H9 (cell line): Measurements from ENCODE around the gene EPB41L2. TPM values are rescaled to one million over a fixed set of nuclear protein-coding genes. Genes with fewer than 3 reads are reported as not detected.

Experiments
- DNase-seq: peaks from one replicate; pipeline ENCODE4 v3.0.0-alpha.2; 2017
- H2AFZ ChIP-seq: one replicate; pipeline ENCODE4 v1.6.1; 2013; ENCODE audit warnings: mild to moderate bottlenecking, low read length, control low read depth, moderate library complexity
- H2AK5ac ChIP-seq: 2 replicates; pipeline ENCODE4 v1.6.1; 2013; ENCODE audit warnings: low read length, control low read depth, mixed read lengths; ENCODE audit not compliant: insufficient read length
- H2BK120ac ChIP-seq: one replicate; pipeline ENCODE4 v1.6.1; 2013; ENCODE audit warnings: low read depth, mild to moderate bottlenecking, low read length, control low read depth, inconsistent platforms; ENCODE audit not compliant: poor library complexity, severe bottlenecking
- H2BK12ac ChIP-seq: 2 replicates; pipeline ENCODE4 v1.6.1; 2013; ENCODE audit warnings: low read length, control low read depth, mixed read lengths, low read depth; ENCODE audit not compliant: insufficient read length
- H2BK15ac ChIP-seq: 2 replicates; pipeline ENCODE4 v1.6.1; 2013; ENCODE audit warnings: low read depth, low read length, control low read depth
- H2BK20ac ChIP-seq: one replicate; pipeline ENCODE4 v1.6.1; 2013; ENCODE audit warnings: low read depth, mild to moderate bottlenecking, low read length, control low read depth, inconsistent platforms; ENCODE audit not compliant: poor library complexity, severe bottlenecking
- H2BK5ac ChIP-seq: 2 replicates; pipeline ENCODE4 v1.6.1; 2013; ENCODE audit warnings: low read length, control low read depth, mixed read lengths; ENCODE audit not compliant: insufficient read length
- H3K14ac ChIP-seq: 2 replicates; pipeline ENCODE4 v1.6.1; 2013; ENCODE audit warnings: low read length, control low read depth; ENCODE audit not compliant: insufficient read depth
- H3K18ac ChIP-seq: 2 replicates; pipeline ENCODE4 v1.6.1; 2013; ENCODE audit warnings: low read depth, mild to moderate bottlenecking, mixed read lengths, low read length, control low read depth; ENCODE audit not compliant: insufficient read length
- H3K23ac ChIP-seq: 2 replicates; pipeline ENCODE4 v1.6.1; 2013; ENCODE audit warnings: low read length, control low read depth, mixed read lengths, low read depth; ENCODE audit not compliant: insufficient read length
- H3K23me2 ChIP-seq: 2 replicates; pipeline ENCODE4 v1.6.1; 2013; ENCODE audit warnings: low read depth, mild to moderate bottlenecking, mixed read lengths, low read length, control low read depth; ENCODE audit not compliant: insufficient read length, poor library complexity, severe bottlenecking
- H3K27ac ChIP-seq: 2 replicates; pipeline ENCODE4 v1.5.1; 2013; ENCODE audit warnings: low read length, control low read depth, mixed read lengths, low read depth; ENCODE audit not compliant: insufficient read length
- H3K27me3 ChIP-seq: 2 replicates; pipeline ENCODE4 v1.6.1; 2013; ENCODE audit warnings: low read length, control low read depth, inconsistent platforms; ENCODE audit not compliant: insufficient read depth
- H3K4ac ChIP-seq: 2 replicates; pipeline ENCODE4 v1.6.1; 2013; ENCODE audit warnings: low read depth, mild to moderate bottlenecking, control low read depth, inconsistent platforms, low read length, moderate library complexity
- H3K4me1 ChIP-seq: 2 replicates; pipeline ENCODE4 v1.6.1; 2013; ENCODE audit warnings: low read length, control low read depth, inconsistent platforms; ENCODE audit not compliant: insufficient read depth
- H3K4me2 ChIP-seq: 2 replicates; pipeline ENCODE4 v1.6.1; 2013; ENCODE audit warnings: low read length, control low read depth, mixed read lengths; ENCODE audit not compliant: insufficient read length, insufficient read depth
- H3K56ac ChIP-seq: 2 replicates; pipeline ENCODE4 v1.6.1; 2013; ENCODE audit warnings: low read depth, mild to moderate bottlenecking, mixed read lengths, low read length, control low read depth; ENCODE audit not compliant: insufficient read length
- H3K79me1 ChIP-seq: 2 replicates; pipeline ENCODE4 v1.6.1; 2013; ENCODE audit warnings: low read depth, mild to moderate bottlenecking, moderate library complexity, low read length, control low read depth, inconsistent platforms; ENCODE audit not compliant: insufficient read depth, poor library complexity, severe bottlenecking
- H3K79me2 ChIP-seq: 2 replicates; pipeline ENCODE4 v1.6.1; 2013; ENCODE audit warnings: low read length, control low read depth, inconsistent platforms; ENCODE audit not compliant: insufficient read depth
- H3K9ac ChIP-seq: 2 replicates; pipeline ENCODE4 v1.6.1; 2013; ENCODE audit warnings: low read length, control low read depth, mixed read lengths; ENCODE audit not compliant: insufficient read length; ENCODE audit errors: extremely low read depth
- H3K9me3 ChIP-seq: one replicate; pipeline ENCODE4 v1.6.1; 2013; ENCODE audit warnings: low read depth, low read length, inconsistent platforms; ENCODE audit not compliant: control insufficient read depth
- H3T11ph ChIP-seq: one replicate; pipeline ENCODE4 v1.6.1; 2013; ENCODE audit warnings: mild to moderate bottlenecking, low read length, control low read depth, inconsistent platforms
- H4K20me1 ChIP-seq: one replicate; pipeline ENCODE4 v1.6.1; 2013; ENCODE audit not compliant: control insufficient read depth, insufficient read length, insufficient read depth
- H4K5ac ChIP-seq: 2 replicates; pipeline ENCODE4 v1.6.1; 2013; ENCODE audit warnings: low read depth, mild to moderate bottlenecking, mixed read lengths, low read length, control low read depth; ENCODE audit not compliant: insufficient read length
- H4K8ac ChIP-seq: replicated peaks from 2 replicates; pipeline ENCODE4 v1.6.1; 2013; ENCODE audit warnings: low read length, control low read depth, mixed read lengths, low read depth; ENCODE audit not compliant: insufficient read length
- H4K91ac ChIP-seq: 2 replicates; pipeline ENCODE4 v1.6.1; 2013; ENCODE audit warnings: low read depth, mild to moderate bottlenecking, moderate library complexity, mixed read lengths, low read length, control low read depth; ENCODE audit not compliant: insufficient read length
- H3K27ac Mint-ChIP-seq, 3 experiments: 2 replicates in 2 of 3; 3 replicates in 1 of 3; pipeline ENCODE4 v1.8.0; 2020 to 2021; ENCODE audit warnings: mixed read lengths in 3 of 3, mild to moderate bottlenecking in 1 of 3, moderate library complexity in 1 of 3
- H3K27me3 Mint-ChIP-seq: 2 replicates; pipeline ENCODE4 v1.8.0; 2021; ENCODE audit warnings: low read depth, mild to moderate bottlenecking, moderate library complexity, mixed read lengths
- H3K36me3 Mint-ChIP-seq, 3 experiments: 2 replicates in 2 of 3; 3 replicates in 1 of 3; pipeline ENCODE4 v1.8.0; 2020 to 2021; ENCODE audit warnings: low read depth in 3 of 3, mixed read lengths in 3 of 3; ENCODE audit not compliant: insufficient read depth in 1 of 3
- H3K4me1 Mint-ChIP-seq, 2 experiments: 2 replicates each; pipeline ENCODE4 v1.8.0; 2020; ENCODE audit warnings: mixed read lengths in 2 of 2
- H3K4me3 Mint-ChIP-seq, 2 experiments: 2 replicates in 1 of 2; 3 replicates in 1 of 2; pipeline ENCODE4 v1.8.0; 2020 to 2021; ENCODE audit warnings: mild to moderate bottlenecking in 2 of 2, mixed read lengths in 2 of 2, moderate library complexity in 1 of 2
- H3K9me3 Mint-ChIP-seq, 2 experiments: 2 replicates in 1 of 2; 3 replicates in 1 of 2; pipeline ENCODE4 v1.8.0; 2020; ENCODE audit warnings: mild to moderate bottlenecking in 2 of 2, mixed read lengths in 2 of 2, moderate library complexity in 1 of 2
- CTCF ChIP-seq: fragments of 200-600 bp; sonication (generic); conservative IDR thresholded peaks from 3 replicates; pipeline ENCODE4 v1.8.0; 2021; ENCODE audit warnings: antibody characterized with exemption, mild to moderate bottlenecking
- WGBS: extraction: QIAGEN DNeasy Blood & Tissue Kit; methylation state at CpG from one replicate; pipeline ENCODE4 v1.1.7; 2013; ENCODE audit warnings: missing lambda C conversion rate, low lambda C conversion rate, mixed read lengths; ENCODE audit not compliant: insufficient read length; ENCODE audit errors: extremely low coverage; 5-methylcytosine and 5-hydroxymethylcytosine counted together
- long read RNA-seq: library from polyadenylated mRNA; unstranded; transcript quantifications from one replicate; pipeline ENCODE4 v2.0.0, GENCODE V29; 2020
- total RNA-seq: library from RNA; stranded (reverse); gene quantifications from 2 replicates; pipeline ENCODE4 v1.2.1, GENCODE V29; 2021

EPB41L2 gene
- total RNA-seq = 78.7 and 90.2 TPM in 2 replicates
- long read RNA-seq, full-length matches to known transcripts = 44 of 104 reads
- long read RNA-seq, partial matches to known transcripts = 35 of 104 reads
- long read RNA-seq, other reads (novel, unspliced or antisense) = 25 of 104 reads

GRCh38 chr6:131063028-131063763, at the start of gene EPB41L2:
TSS of gene EPB41L2 (minus strand) at chr6:131063245. CDS start at chr6:130956485, 106,760 bp downstream.
- H4K20me1 ChIP-seq = no peaks in the 10 kb centered on the region
- peak within 1 kb of the TSS; percentile 67 for H3K9ac ChIP-seq
- no peak within 1 kb of the TSS for H2BK20ac ChIP-seq
- peak within 1 kb of the TSS; percentile 85 for H3K4me2 ChIP-seq
- no peaks in the 10 kb centered on the region for H3K9me3 ChIP-seq
- H3T11ph ChIP-seq = no peak within 1 kb of the TSS
- H3K4me1 ChIP-seq = 0 out of 2 replicates have a peak, but pooled peaks cover 4% of the 10 kb centered on the region
- no peak within 1 kb of the TSS for H4K5ac ChIP-seq
- H2AFZ ChIP-seq = peak within 1 kb of the TSS; percentile 70
- DNase-seq = peak; percentile 92
- H3K23ac ChIP-seq = no peak within 1 kb of the TSS
- no peak within 1 kb of the TSS for H3K56ac ChIP-seq
- H3K23me2 ChIP-seq = peaks cover 12% of the 10 kb centered on the region
- H3K4ac ChIP-seq = no peak within 1 kb of the TSS
- no peak within 1 kb of the TSS; the same call in none of the 2 replicates for H3K14ac ChIP-seq
- H2BK15ac ChIP-seq = no peak within 1 kb of the TSS
- peak within 1 kb of the TSS; percentile 34 for H3K18ac ChIP-seq
- H2BK120ac ChIP-seq = no peak within 1 kb of the TSS
- H2BK12ac ChIP-seq = no peak within 1 kb of the TSS
- H2AK5ac ChIP-seq = no peak within 1 kb of the TSS
- WGBS = no CpG with 5 or more reads among the region's 61 CpGs
- no peaks in the 10 kb centered on the region for H3K27me3 ChIP-seq
- Mint-ChIP-seq H3K4me1 (peaks cover 30 to 33% of the 10 kb centered on the region in 2 experiments), H3K27ac (peak within 1 kb of the TSS in 2 of 3 experiments; percentile 55 to 92; a peak in 4 of 7 replicates), H3K27me3 (peaks cover 21% of the 10 kb centered on the region), H3K9me3 (no peaks in the 10 kb centered on the region; a peak in 1 of 5 replicates), H3K4me3 (peak within 1 kb of the TSS; percentile 87 to 91), H3K36me3 (no peaks in the 10 kb centered on the region; a peak in 1 of 7 replicates)
- no peak within 1 kb of the TSS for H3K27ac ChIP-seq
- H3K79me2 ChIP-seq = peaks cover 3% of the 10 kb centered on the region; the same call in 1 of the 2 replicates
- peak; percentile 36; the same call in 2 of the 3 replicates for TF ChIP-seq CTCF
- H4K91ac ChIP-seq = no peak within 1 kb of the TSS
- no peak within 1 kb of the TSS for H4K8ac ChIP-seq
- no peak within 1 kb of the TSS for H2BK5ac ChIP-seq
- H3K79me1 ChIP-seq = no peaks in the 10 kb centered on the region
